GM19193 (cell line): ENCODE results near the gene LRRC26.
A peak's percentile ranks its signal among the peaks of the same experiment; 100 is the strongest.

Experiments
- POLR2A ChIP-seq: IDR thresholded peaks from 4 replicates; pipeline ENCODE4 v1.6.1; 2011; ENCODE audit not compliant: insufficient read depth, insufficient read length; ENCODE audit errors: extremely low read depth

LRRC26 gene

GRCh38 chr9:137190315-137190856 is 20.5 kb upstream of the LRRC26 start:
- no peak for TF ChIP-seq POLR2A

- TF ChIP-seq POLR2A = no peak
Observed at GRCh38 chr9:137189297-137190295, 19.7 kb upstream of the LRRC26 start.

- TF ChIP-seq POLR2A = peak; percentile 94
Observed at GRCh38 chr9:137188490-137189296, 18.8 kb upstream of the LRRC26 start, which contains the start of the genes ANAPC2 and SSNA1. Gene ANAPC2 (minus strand): TSS chr9:137188560. CDS start chr9:137188532, 28 bp downstream. Gene SSNA1 (plus strand): TSS chr9:137188676. CDS start chr9:137188727, 51 bp downstream.

- TF ChIP-seq POLR2A = no peak
Observed at GRCh38 chr9:137188086-137188489, 18.2 kb upstream of the LRRC26 start.

- no peak for TF ChIP-seq POLR2A
Observed at GRCh38 chr9:137187386-137187785, 17.5 kb upstream of the LRRC26 start.

GRCh38 chr9:137186385-137186784 is 16.5 kb upstream of the LRRC26 start:
- no peak for TF ChIP-seq POLR2A

GRCh38 chr9:137185921-137186320 is 16.1 kb upstream of the LRRC26 start:
- no peak for TF ChIP-seq POLR2A

GRCh38 chr9:137184881-137185660 is 15.2 kb upstream of the LRRC26 start:
- TF ChIP-seq POLR2A = no peak

GRCh38 chr9:137183980-137184595 is 14.2 kb upstream of the LRRC26 start:
- TF ChIP-seq POLR2A = no peak

- TF ChIP-seq POLR2A = no peak
Observed at GRCh38 chr9:137182836-137183235, 13.0 kb upstream of the LRRC26 start.

- TF ChIP-seq POLR2A = no peak
Observed at GRCh38 chr9:137181680-137182079, 11.8 kb upstream of the LRRC26 start.

GRCh38 chr9:137180491-137180890 is 10.6 kb upstream of the LRRC26 start:
- TF ChIP-seq POLR2A = no peak

GRCh38 chr9:137179761-137180160 is 9.9 kb upstream of the LRRC26 start:
- no peak for TF ChIP-seq POLR2A
